Liver (tissue), 9 donors: ENCODE results near the gene SKAP2. TPM values are rescaled to one million over a fixed set of nuclear protein-coding genes. Genes with fewer than 3 reads are reported as not detected.

Experiments used
- DNase-seq: peaks from one replicate; pipeline ENCODE4 v3.0.0-alpha.2; 2017; ENCODE audit warnings: low spot score
- H3K27ac ChIP-seq, 2 donors: one replicate each; pipeline ENCODE4 v1.7.0; 2013; ENCODE audit warnings: inconsistent platforms in 2 of 2, low read length in 2 of 2, control low read depth in 1 of 2, low read depth in 1 of 2, mild to moderate bottlenecking in 1 of 2
- H3K27me3 ChIP-seq, 4 donors: one replicate each; pipeline versions ENCODE4 v1.6.1 to v1.7.0; 2013; ENCODE audit warnings: low read length in 3 of 4, inconsistent platforms in 1 of 4, mild to moderate bottlenecking in 1 of 4, moderate library complexity in 1 of 4; ENCODE audit not compliant: control insufficient read depth in 4 of 4, insufficient read depth in 4 of 4
- H3K36me3 ChIP-seq, 4 donors: one replicate each; pipeline versions ENCODE4 v1.6.1 to v1.7.0; 2013; ENCODE audit warnings: low read length in 3 of 4, mild to moderate bottlenecking in 3 of 4, low read depth in 1 of 4, moderate library complexity in 1 of 4; ENCODE audit not compliant: control insufficient read depth in 4 of 4, insufficient read depth in 3 of 4
- H3K4me1 ChIP-seq, 4 donors: one replicate each; pipeline versions ENCODE4 v1.6.1 to v1.7.0; 2013; ENCODE audit warnings: low read length in 3 of 4, mild to moderate bottlenecking in 3 of 4, moderate library complexity in 1 of 4; ENCODE audit not compliant: control insufficient read depth in 4 of 4, insufficient read depth in 4 of 4
- H3K4me3 ChIP-seq, 3 donors: one replicate each; pipeline versions ENCODE4 v1.6.1 to v1.7.0; 2013; ENCODE audit warnings: low read length in 3 of 3, control low read depth in 1 of 3, low read depth in 1 of 3, mild to moderate bottlenecking in 1 of 3
- H3K9ac ChIP-seq, 2 donors: one replicate each; pipeline ENCODE4 v1.7.0; 2013; ENCODE audit warnings: low read length in 2 of 2, mild to moderate bottlenecking in 2 of 2, moderate library complexity in 2 of 2, control low read depth in 1 of 2, low read depth in 1 of 2
- H3K9me3 ChIP-seq, 4 donors: one replicate each; pipeline versions ENCODE4 v1.6.1 to v1.7.0; 2013; ENCODE audit warnings: low read length in 3 of 4; ENCODE audit not compliant: control insufficient read depth in 4 of 4
- ATF3 ChIP-seq: IDR thresholded peaks from 2 replicates; pipeline ENCODE4 v1.6.1; 2016; ENCODE audit warnings: antibody characterized with exemption
- CTCF ChIP-seq: fragments of 150-350 bp; IDR thresholded peaks from 2 replicates; pipeline ENCODE4 v1.5.1; 2017; ENCODE audit warnings: improper control_type of control experiment, low read depth, low read length; ENCODE audit not compliant: missing input control
- FOXA1 ChIP-seq: IDR thresholded peaks from 2 replicates; pipeline ENCODE4 v1.6.1; 2016; ENCODE audit warnings: antibody characterized with exemption
- FOXA2 ChIP-seq: IDR thresholded peaks from 2 replicates; pipeline ENCODE4 v1.6.1; 2016; ENCODE audit warnings: antibody characterized with exemption
- GABPA ChIP-seq, 2 donors: IDR thresholded peaks in 1 of 2; conservative IDR thresholded peaks in 1 of 2; 2 replicates each; pipeline ENCODE4 v1.6.1; 2016; ENCODE audit warnings: antibody characterized with exemption in 2 of 2, mild to moderate bottlenecking in 1 of 2, moderate library complexity in 1 of 2
- HNF4G ChIP-seq: IDR thresholded peaks from 2 replicates; pipeline ENCODE4 v1.6.1; 2016; ENCODE audit warnings: antibody characterized with exemption
- JUND ChIP-seq, 2 donors: IDR thresholded peaks; 2 replicates each; pipeline ENCODE4 v1.6.1; 2016; ENCODE audit warnings: antibody characterized with exemption in 2 of 2
- MAX ChIP-seq: IDR thresholded peaks from 2 replicates; pipeline ENCODE4 v1.6.1; 2016; ENCODE audit warnings: antibody characterized with exemption
- NR2F2 ChIP-seq: IDR thresholded peaks from 2 replicates; pipeline ENCODE4 v1.6.1; 2016; ENCODE audit warnings: antibody characterized with exemption
- RAD21 ChIP-seq, 2 donors: IDR thresholded peaks; 2 replicates each; pipeline ENCODE4 v1.6.1; 2016; ENCODE audit warnings: antibody characterized with exemption in 2 of 2, mild to moderate bottlenecking in 2 of 2
- REST ChIP-seq: IDR thresholded peaks from 2 replicates; pipeline ENCODE4 v1.6.1; 2016; ENCODE audit warnings: antibody characterized with exemption, mild to moderate bottlenecking
- RXRA ChIP-seq, 2 donors: IDR thresholded peaks; 2 replicates each; pipeline ENCODE4 v1.6.1; 2017 to 2018; ENCODE audit warnings: antibody characterized with exemption in 2 of 2, mild to moderate bottlenecking in 1 of 2
- TAF1 ChIP-seq: conservative IDR thresholded peaks from 2 replicates; pipeline ENCODE4 v1.6.1; 2016; ENCODE audit warnings: antibody characterized with exemption, mild to moderate bottlenecking
- YY1 ChIP-seq: IDR thresholded peaks from 2 replicates; pipeline ENCODE4 v1.6.1; 2016; ENCODE audit warnings: antibody characterized with exemption, mild to moderate bottlenecking
- ZBTB33 ChIP-seq: IDR thresholded peaks from 2 replicates; pipeline ENCODE4 v1.6.1; 2016; ENCODE audit warnings: antibody characterized with exemption
- WGBS: extraction: QIAGEN DNeasy Blood & Tissue Kit; methylation state at CpG from one replicate; pipeline ENCODE4 v1.1.7; 2013; 5-methylcytosine and 5-hydroxymethylcytosine counted together
- polyA plus RNA-seq, 2 donors: library from polyadenylated mRNA; stranded (reverse) in 1 of 2; unstranded in 1 of 2; fragments of 200-250 nt in 1 of 2; fragments of >200 nt in 1 of 2; fragmentation: Nextera tagmentation in 1 of 2; extraction: Ambion mirVana in 1 of 2; gene quantifications; one replicate each; pipeline versions ENCODE4 v1.2.1 to v1.2.3, GENCODE V29; 2013 to 2015
- total RNA-seq, 2 donors: library from RNA; depleted of rRNA; stranded (reverse); fragments of >200 nt; gene quantifications; one replicate each; pipeline ENCODE4 v1.2.3, GENCODE V29; 2014
- donor health status: healthy.
- donor health status: healthy.
- donor health status: healthy.
- donor health status: healthy.
- donor health status: healthy.

Gene SKAP2
- total and polyA plus RNA-seq, 4 donors = 3.4 to 9.2 (median 5.1) TPM

GRCh38 chr7:26891400-26892350, 27.3 kb upstream of the SKAP2 start:
- H3K9ac ChIP-seq = no peak overlapping the region
- no peak overlapping the region for H3K4me3 ChIP-seq
- DNase-seq = no peak
- H3K9me3 ChIP-seq = no peaks in the 10 kb centered on the region
- no peak overlapping the region for H3K27ac ChIP-seq
- H3K4me1 ChIP-seq = no peaks in the 10 kb centered on the region
- H3K36me3 ChIP-seq = no peaks in the 10 kb centered on the region
- WGBS = 72% methylated on average over 3 of the region's 3 CpGs
- TF ChIP-seq YY1 (no peak), FOXA2 (no peak), FOXA1 (no peak), NR2F2 (no peak), TAF1 (no peak), RAD21 (IDR thresholded peaks at IDR 0.05) (no peak), REST (no peak), GABPA (IDR thresholded peaks at IDR 0.05 in 1 of 2, conservative IDR thresholded peaks at IDR 0.05 in 1 of 2) (no peak), JUND (IDR thresholded peaks at IDR 0.05) (no peak), ZBTB33 (no peak), CTCF (no peak), MAX (no peak), HNF4G (no peak), RXRA (IDR thresholded peaks at IDR 0.05) (no peak), ATF3 (no peak)
- H3K27me3 ChIP-seq = peaks cover 0 to 7% (median 0%) of the 10 kb centered on the region in 4 donors
